ENCODE measurements around the gene FASTK. TPM values are rescaled to one million over a fixed set of nuclear protein-coding genes. Genes with fewer than 3 reads are reported as not detected.

The FASTK gene
- polyA plus RNA-seq, 1 donor (not counting 4 experiments of a cell fraction or from before 2014, with no cell fraction given) = 27.2 TPM

GRCh38 chr7:151091431-151091830 is 10.8 kb upstream of the FASTK start:
- dilution Hi-C loops (cut with MboI; ENCODE audit: extremely low pct_ligation_motif_present, low sequenced_read_pairs) = no loop called here
- TF ChIP-seq EZH2 (IDR thresholded peaks at IDR 0.05; ENCODE audit: low read length) (no peak), CTCF (optimal IDR thresholded peaks at IDR 0.05 in 1 of 3, IDR thresholded peaks at IDR 0.05 in 1 of 3, conservative IDR thresholded peaks at IDR 0.05 in 1 of 3; ENCODE audit: extremely low read depth in 1 of 3, insufficient read depth in 2 of 3, low read length in 3 of 3) (peak in 2 of 3 experiments; percentile 68 to 77)
- no peak for FAIRE-seq
- Histone ChIP-seq H3K9me1 (ENCODE audit: control insufficient read depth, extremely low read depth, insufficient read depth, low read length) (no peaks in the 10 kb centered on the region), H3K4me3 (ENCODE audit: control insufficient read depth in 2 of 3, extremely low read depth in 1 of 3, insufficient read depth in 2 of 3, low read depth in 1 of 3, low read length in 3 of 3) (no peak overlapping the region), H3K4me2 (ENCODE audit: control insufficient read depth, extremely low read depth, insufficient read depth, low read depth, low read length) (no peak overlapping the region), H3K79me2 (ENCODE audit: control insufficient read depth, insufficient read depth, low read length) (peaks cover 94% of the 10 kb centered on the region), H3K9me3 (ENCODE audit: control insufficient read depth, low read depth, low read length) (no peaks in the 10 kb centered on the region), H3K27ac (ENCODE audit: control insufficient read depth, insufficient read depth, low read length) (no peak overlapping the region), H3K4me1 (ENCODE audit: control insufficient read depth, extremely low read depth, insufficient read depth, low read length) (peaks cover 21% of the 10 kb centered on the region), H4K20me1 (ENCODE audit: control insufficient read depth, extremely low read depth, insufficient read depth, low read length) (peaks cover 5% of the 10 kb centered on the region), H2AFZ (ENCODE audit: control insufficient read depth, low read length) (no peak overlapping the region), H3K27me3 (ENCODE audit: control insufficient read depth, extremely low read depth, insufficient read depth, low read length) (no peaks in the 10 kb centered on the region), H3K36me3 (ENCODE audit: control insufficient read depth in 2 of 2, extremely low read depth in 1 of 2, insufficient read depth in 2 of 2, low read length in 2 of 2) (peaks cover 5 to 8% of the 10 kb centered on the region in 2 experiments), H3K9ac (ENCODE audit: control insufficient read depth, extremely low read depth, insufficient read depth, low read length) (no peak overlapping the region)
- no peak for DNase-seq (ENCODE audit: low read depth, low spot score)

- Histone ChIP-seq H3K9ac (ENCODE audit: control insufficient read depth, extremely low read depth, insufficient read depth, low read length) (no peak overlapping the region), H3K79me2 (ENCODE audit: control insufficient read depth, insufficient read depth, low read length) (peaks cover 91% of the 10 kb centered on the region), H4K20me1 (ENCODE audit: control insufficient read depth, extremely low read depth, insufficient read depth, low read length) (peaks cover 5% of the 10 kb centered on the region), H3K4me2 (ENCODE audit: control insufficient read depth, extremely low read depth, insufficient read depth, low read depth, low read length) (no peak overlapping the region), H3K4me3 (ENCODE audit: control insufficient read depth in 2 of 3, extremely low read depth in 1 of 3, insufficient read depth in 2 of 3, low read depth in 1 of 3, low read length in 3 of 3) (no peak overlapping the region), H3K36me3 (ENCODE audit: control insufficient read depth in 2 of 2, extremely low read depth in 1 of 2, insufficient read depth in 2 of 2, low read length in 2 of 2) (peaks cover 5 to 8% of the 10 kb centered on the region in 2 experiments), H3K9me3 (ENCODE audit: control insufficient read depth, low read depth, low read length) (no peaks in the 10 kb centered on the region), H2AFZ (ENCODE audit: control insufficient read depth, low read length) (no peak overlapping the region), H3K27me3 (ENCODE audit: control insufficient read depth, extremely low read depth, insufficient read depth, low read length) (no peaks in the 10 kb centered on the region), H3K27ac (ENCODE audit: control insufficient read depth, insufficient read depth, low read length) (no peak overlapping the region), H3K4me1 (ENCODE audit: control insufficient read depth, extremely low read depth, insufficient read depth, low read length) (peaks cover 21% of the 10 kb centered on the region), H3K9me1 (ENCODE audit: control insufficient read depth, extremely low read depth, insufficient read depth, low read length) (no peaks in the 10 kb centered on the region)
- FAIRE-seq (no peak), DNase-seq (ENCODE audit: low read depth, low spot score) (no peak)
- dilution Hi-C loops (cut with MboI; ENCODE audit: extremely low pct_ligation_motif_present, low sequenced_read_pairs) = no loop called here
- no peak for TF ChIP-seq CTCF (optimal IDR thresholded peaks at IDR 0.05 in 1 of 3, IDR thresholded peaks at IDR 0.05 in 1 of 3, conservative IDR thresholded peaks at IDR 0.05 in 1 of 3; ENCODE audit: extremely low read depth in 1 of 3, insufficient read depth in 2 of 3, low read length in 3 of 3)
- no peak for TF ChIP-seq EZH2 (IDR thresholded peaks at IDR 0.05; ENCODE audit: low read length)
These were observed 10.4 kb upstream of the FASTK start for GRCh38 chr7:151091003-151091402.

Data from keratinocyte (primary cell).